GM12878 (cell line): ENCODE measurements around the gene MSX1.

Experiments used
- BHLHE40 ChIP-seq, 2 experiments: fragments of 450-650 bp in 1 of 2; IDR thresholded peaks; 2 replicates each; pipeline ENCODE4 v1.6.1; 2011 to 2017; ENCODE audit warnings: low read depth in 2 of 2, borderline replicate concordance in 1 of 2, improper control_type of control experiment in 1 of 2, low read length in 1 of 2, mild to moderate bottlenecking in 1 of 2
- CHD4 ChIP-seq: fragments of 200-600 bp; sonication (generic); IDR thresholded peaks from 2 replicates; pipeline ENCODE4 v1.6.1; 2016; ENCODE audit warnings: mild to moderate bottlenecking
- CTCF ChIP-seq, 3 experiments: IDR thresholded peaks in 2 of 3; conservative IDR thresholded peaks in 1 of 3; 2 replicates each; pipeline ENCODE4 v1.5.1; 2011; ENCODE audit warnings: low read depth in 3 of 3, low read length in 3 of 3, mild to moderate bottlenecking in 3 of 3, control low read depth in 2 of 3, moderate library complexity in 2 of 3, inconsistent platforms in 1 of 3, mixed read lengths in 1 of 3; ENCODE audit not compliant: control insufficient read depth in 2 of 3, insufficient read depth in 1 of 3; ENCODE audit errors: extremely low read depth in 1 of 3
- ESRRA ChIP-seq: IDR thresholded peaks from 2 replicates; pipeline ENCODE4 v1.6.1; 2012; ENCODE audit warnings: mild to moderate bottlenecking, low read length, improper control_type of control experiment
- MTA3 ChIP-seq: IDR thresholded peaks from 2 replicates; pipeline ENCODE4 v1.6.1; 2012; ENCODE audit warnings: low read length, inconsistent platforms, borderline replicate concordance
- MYC ChIP-seq: IDR thresholded peaks from 2 replicates; pipeline ENCODE4 v1.6.1; 2011; ENCODE audit warnings: mild to moderate bottlenecking, low read length, moderate library complexity, inconsistent platforms; ENCODE audit not compliant: insufficient read depth, insufficient replicate concordance, insufficient read length, severe bottlenecking
- SP1 ChIP-seq: IDR thresholded peaks from one replicate; pipeline ENCODE4 v1.6.1; 2011; ENCODE audit warnings: low read depth, low read length
- YY1 ChIP-seq: IDR thresholded peaks from 2 replicates; pipeline ENCODE4 v1.6.1; 2011; ENCODE audit warnings: low read depth, mild to moderate bottlenecking, low read length
- TF ChIP-seq, protein P1 (sequence below): IDR thresholded peaks from 2 replicates; pipeline ENCODE4 v1.6.1; 2012; ENCODE audit warnings: low read depth, low read length, improper control_type of control experiment

GRCh38 chr4:4866124-4866865 is 6.8 kb downstream of the MSX1 start:
- TF ChIP-seq MTA3 (no peak), CTCF (IDR thresholded peaks at IDR 0.05 in 2 of 3, conservative IDR thresholded peaks at IDR 0.05 in 1 of 3; ENCODE audit: control insufficient read depth in 2 of 3, extremely low read depth in 1 of 3, insufficient read depth in 1 of 3, low read depth in 3 of 3, low read length in 3 of 3) (no peak), BHLHE40 (IDR thresholded peaks at IDR 0.05; ENCODE audit: borderline replicate concordance in 1 of 2, low read depth in 2 of 2, low read length in 1 of 2) (no peak), ESRRA (no peak), SP1 (no peak), MYC (no peak), CHD4 (no peak), YY1 (no peak)
- TF ChIP-seq, protein P1, sequence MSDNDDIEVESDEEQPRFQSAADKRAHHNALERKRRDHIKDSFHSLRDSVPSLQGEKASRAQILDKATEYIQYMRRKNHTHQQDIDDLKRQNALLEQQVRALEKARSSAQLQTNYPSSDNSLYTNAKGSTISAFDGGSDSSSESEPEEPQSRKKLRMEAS, result no peak
